NCI-H1048 (cell line): ENCODE data around the gene TRIM23.
A peak's percentile ranks its signal among the peaks of the same experiment; 100 is the strongest.
"Not testable (repeated sequence)": the region's sequence is repeated elsewhere in the genome, so short reads cannot be mapped to it uniquely, and the experiment has no call there.

Experiments used
- DNase-seq: peaks from one replicate; lab custom pipeline; 2025; lab: John Stamatoyannopoulos, UW

The TRIM23 gene

DNA sequence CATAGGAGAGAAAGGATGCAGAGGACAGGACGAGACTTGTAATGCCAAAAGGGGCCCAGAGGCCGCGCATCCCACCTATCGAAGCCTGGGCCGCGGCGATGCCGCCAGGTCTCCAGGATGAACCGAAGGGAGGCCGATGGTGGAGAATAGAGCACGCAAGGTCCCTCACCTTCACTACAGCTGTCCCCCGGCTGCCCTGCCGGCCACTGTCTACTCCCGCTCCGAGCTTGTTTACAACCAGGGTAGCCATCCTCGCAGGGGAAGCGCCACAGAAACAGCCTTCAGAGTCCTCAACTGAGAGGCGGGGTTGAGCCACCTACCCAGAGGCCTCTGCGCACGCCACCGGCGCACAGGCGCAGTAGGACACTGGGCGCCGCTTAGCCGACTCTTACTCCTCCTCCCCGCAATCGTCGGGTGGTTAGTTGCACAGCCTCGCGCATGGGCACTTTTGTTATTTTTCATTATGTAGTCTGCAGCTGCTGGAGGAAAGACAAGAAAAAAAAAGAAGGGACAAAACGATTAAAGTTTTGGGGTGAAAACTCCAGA is at the start of gene TRIM23:
Gene TRIM23, minus strand, starts transcription at position 309 of the 546 bp plus-strand sequence. Its CDS starts 59 bp downstream, at position 250.
- DNase-seq, result peak; percentile 56

DNA sequence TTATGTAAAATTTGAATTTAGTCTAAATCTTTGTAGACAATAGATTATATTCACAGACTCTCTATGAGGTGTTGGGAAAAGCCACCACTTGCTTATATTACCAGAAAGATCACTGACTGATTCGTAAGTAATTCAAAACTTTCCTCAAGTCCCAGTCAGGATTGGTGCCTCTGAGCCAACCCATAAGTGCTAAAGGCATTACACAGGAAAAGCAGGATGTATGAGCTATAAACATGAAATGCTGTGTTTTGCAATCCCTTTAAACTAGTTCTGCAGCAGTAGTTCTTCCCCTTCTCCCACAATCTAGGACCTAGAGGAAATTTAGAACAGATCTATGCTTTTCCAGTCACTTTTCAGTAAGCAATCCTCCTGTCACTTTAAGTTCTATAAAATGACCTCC is 48.7 kb upstream of the TRIM23 start:
- no peak for DNase-seq

GRCh38 chr5:65668696-65669095 is 44.6 kb upstream of the TRIM23 start:
- no peak for DNase-seq

DNA sequence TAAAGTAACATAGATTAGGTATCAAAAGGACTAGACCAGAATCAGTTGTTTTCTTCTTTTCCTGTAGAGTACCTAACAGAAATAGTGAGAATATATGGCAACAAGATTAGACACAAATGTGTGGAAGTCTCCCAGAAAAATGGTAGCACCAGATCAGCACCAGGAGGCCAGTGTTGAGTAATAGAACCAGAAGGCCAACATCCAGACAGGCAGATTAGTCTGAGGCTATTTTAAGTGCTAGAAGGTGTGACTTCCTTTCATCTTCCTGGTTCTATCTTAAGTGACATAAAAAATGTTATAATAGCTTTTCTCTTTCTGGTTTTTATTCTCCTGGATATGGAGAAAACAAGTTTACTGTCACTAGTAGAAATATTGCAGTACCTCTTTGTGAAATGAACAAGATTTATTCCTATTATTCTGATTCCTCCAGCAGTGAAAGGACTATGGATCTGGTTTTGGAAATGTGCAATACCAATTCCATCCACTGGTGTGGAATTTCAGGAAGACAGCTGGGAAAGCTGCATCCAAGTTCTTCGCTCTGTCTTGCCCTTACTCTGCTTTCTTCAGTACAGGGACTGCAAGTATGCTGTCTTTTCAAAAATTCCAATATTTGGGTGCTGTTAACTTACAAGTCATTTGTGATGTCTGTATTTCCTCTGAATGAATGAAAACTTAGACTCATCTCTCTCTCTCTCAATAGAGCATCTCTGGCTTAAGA is 39.8 kb upstream of the TRIM23 start:
- DNase-seq, result no peak

- DNase-seq, result no peak
These were observed 30.6 kb upstream of the TRIM23 start for GRCh38 chr5:65654713-65655112.

GRCh38 chr5:65651144-65651543 is 27.0 kb upstream of the TRIM23 start:
- no peak for DNase-seq

GRCh38 chr5:65647941-65648340 is 23.8 kb upstream of the TRIM23 start:
- DNase-seq, result no peak

- DNase-seq, result no peak
These were observed 22.8 kb upstream of the TRIM23 start for GRCh38 chr5:65646938-65647337.

DNA sequence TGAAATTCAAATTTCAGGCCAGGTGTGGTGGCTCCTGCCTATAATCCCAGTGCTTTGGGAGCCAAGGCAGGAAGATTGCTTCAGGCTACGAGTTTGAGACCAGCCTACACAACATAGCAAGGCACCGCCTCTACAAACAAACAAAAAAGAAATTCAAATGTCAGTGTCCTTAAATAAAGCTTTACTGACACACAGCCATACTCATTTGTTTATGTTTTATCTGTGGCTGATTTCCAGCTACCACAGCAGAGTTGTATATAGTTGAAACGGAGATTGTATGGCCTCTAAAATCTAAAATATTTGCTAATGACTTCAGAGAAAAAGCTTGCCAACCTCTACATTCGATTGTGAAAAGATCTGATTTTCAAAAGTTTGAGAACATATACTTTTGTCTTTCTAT is 16.1 kb upstream of the TRIM23 start:
- no peak for DNase-seq

DNA sequence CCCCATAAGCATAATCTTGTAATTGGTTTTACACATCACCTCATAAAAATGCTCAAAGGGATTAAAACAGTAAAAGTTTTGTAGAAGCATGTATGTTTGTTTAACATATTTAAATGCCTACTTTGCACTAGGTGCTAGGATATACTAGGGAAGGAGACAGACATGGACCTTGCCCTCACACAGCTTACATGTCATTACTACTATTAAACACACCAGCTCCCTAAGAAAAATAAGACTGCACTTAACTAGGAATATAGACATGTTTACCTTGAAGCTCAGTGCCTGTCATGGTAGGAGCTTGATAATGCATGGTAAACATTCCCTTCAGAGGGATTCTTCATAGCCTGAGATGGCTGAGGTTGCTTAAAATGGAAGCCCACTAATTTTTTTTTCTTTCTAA is 6.8 kb upstream of the TRIM23 start:
- DNase-seq, result no peak

DNA sequence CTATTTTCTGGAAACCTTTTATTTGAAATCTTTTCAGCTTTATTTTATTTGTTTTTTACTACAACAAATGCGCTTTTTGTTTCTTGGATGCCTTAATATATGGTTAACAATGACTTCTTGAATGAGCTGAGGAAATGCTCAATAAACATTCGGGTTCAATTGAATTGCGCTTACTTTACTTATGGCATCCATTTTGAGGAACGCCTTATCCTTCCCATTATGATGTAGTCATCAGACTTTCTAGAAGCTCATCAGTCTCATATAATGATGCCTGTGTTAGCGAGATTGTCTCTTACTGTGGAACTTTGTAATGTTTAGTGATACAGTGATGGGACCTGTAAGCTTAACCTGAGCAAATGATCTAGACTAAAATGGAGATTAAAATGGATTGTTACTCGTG is 1.6 kb upstream of the TRIM23 start:
- no peak for DNase-seq

DNA sequence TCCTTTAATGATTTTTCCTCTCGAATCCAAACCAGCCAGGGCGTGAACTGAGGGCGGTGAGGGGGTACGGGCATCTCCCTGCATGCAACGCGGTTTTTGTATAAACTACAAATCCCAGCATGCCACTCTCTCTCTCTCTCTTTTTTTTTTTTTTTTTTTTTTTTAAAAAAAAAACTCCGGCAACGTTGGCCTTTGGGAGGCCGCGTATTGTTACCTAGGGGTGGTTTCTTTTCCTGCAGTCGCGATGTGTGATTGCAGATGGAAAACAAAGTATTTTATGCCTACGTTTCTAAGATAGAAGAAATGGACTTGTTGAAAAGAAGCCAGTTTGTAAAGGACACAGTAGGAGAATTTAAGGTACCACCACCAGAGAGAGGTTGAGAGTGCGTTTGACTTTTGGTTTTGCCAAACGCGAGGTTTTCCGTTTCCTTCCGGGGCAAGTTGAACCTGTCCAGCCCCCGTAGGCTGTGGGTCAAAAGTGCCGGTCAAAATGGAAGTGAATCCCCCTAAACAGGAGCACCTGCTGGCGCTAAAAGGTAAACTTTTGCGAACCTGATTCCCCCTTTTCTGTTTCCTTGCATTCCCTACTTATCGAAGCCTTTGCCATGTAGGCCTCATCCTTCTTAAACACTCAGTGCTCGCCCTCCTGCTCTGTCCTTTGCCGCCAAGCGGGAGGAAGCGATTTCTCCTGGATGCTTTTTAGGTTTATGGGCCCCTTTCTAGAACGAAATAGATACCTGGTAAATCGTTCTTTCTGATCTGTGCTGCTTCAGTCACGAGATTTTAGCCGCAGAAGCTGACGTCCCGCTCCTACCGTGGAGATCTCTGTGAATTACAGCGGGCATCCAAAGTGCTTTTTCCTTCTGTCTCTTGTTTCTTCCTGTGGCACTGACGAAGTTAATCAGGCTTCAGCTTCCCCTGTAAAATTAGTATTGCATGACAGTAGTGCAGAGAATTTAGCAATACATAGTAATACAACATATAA is 730 bp upstream of the TRIM23 start, which contains the start of the genes SHLD3 and TRAPPC13:
Gene SHLD3, plus strand, starts transcription at position 457 of the 985 bp plus-strand sequence. CDS start 4,561 bp downstream, outside the sequence.
Gene TRAPPC13, plus strand, starts transcription at position 457 of the 985 bp plus-strand sequence. Its CDS starts 34 bp downstream, at position 491.
- peak; percentile 78 for DNase-seq

DNA sequence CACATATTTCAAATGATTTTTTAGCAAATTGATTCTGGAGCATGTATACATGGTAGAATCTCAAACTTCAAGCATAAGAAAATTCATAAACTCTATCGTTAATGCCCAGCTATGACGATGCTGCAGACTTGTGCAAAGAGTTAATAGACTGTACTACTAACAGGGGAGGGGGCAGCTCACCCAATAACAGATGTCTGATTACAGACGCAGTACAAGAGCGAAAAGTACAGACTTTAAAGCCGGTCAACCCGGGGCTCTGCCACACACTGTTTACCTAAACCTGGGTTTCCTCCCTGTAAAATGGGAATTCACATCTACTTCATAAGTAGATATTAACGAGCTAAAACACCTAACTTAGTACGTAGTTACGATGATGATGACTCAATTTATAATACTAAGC is 651 bp downstream of the TRIM23 start:
- no peak for DNase-seq

DNA sequence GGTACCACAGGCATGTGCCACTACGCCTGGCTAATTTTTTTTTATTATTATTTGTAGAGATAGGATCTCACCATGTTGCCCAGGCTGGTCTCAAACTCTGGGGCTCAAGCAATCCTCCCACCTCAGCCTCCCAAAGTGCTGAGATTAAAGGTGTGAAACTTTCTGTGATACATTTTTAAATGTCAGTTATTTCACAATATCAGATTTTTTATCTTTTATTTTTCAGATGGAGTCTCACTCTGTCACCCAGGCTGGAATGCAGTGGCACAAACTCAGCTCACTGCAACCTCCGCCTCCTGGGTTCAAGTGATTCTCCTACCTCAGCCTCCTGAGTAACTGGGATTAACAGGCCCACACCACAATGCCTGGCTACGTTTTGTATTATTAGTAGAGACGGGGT is 2.2 kb downstream of the TRIM23 start:
- not testable (repeated sequence) for DNase-seq

- DNase-seq, result no peak
These were observed 4.1 kb downstream of the TRIM23 start for GRCh38 chr5:65620021-65620420.

DNA sequence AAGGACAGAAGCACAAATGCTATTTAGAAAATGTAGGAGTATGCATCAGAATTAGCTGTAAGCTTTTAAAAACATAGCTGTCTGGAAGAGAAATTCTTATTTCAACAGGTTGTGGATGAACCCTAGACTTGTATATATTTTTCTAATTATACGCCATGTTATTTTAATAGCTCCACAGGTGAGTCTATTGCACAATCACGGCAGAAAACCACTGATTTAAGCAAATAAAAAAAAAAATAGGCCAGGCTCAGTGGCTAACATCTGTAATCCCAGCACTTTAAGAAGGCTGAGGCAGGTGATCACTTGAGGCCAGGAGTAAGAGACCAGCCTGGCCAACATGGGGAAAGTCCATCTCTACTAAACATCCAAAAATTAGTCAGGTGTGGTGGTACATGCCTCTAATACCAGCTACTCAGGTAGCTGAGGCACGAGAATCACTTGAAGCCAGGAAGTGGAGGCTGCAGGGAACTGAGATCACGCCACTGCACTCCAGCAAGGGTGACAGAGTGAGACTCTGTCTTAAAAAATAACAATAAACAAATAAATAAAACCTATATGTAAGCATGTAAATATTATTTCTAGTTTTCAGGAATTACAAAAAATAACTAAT is 11.7 kb downstream of the TRIM23 start:
- no peak for DNase-seq

GRCh38 chr5:65611524-65611923 is 12.6 kb downstream of the TRIM23 start:
- no peak for DNase-seq

GRCh38 chr5:65601761-65602160 is 22.4 kb downstream of the TRIM23 start:
- not testable (repeated sequence) for DNase-seq

- DNase-seq, result no peak
These were observed 35.4 kb downstream of the TRIM23 start for GRCh38 chr5:65588694-65589093.

- no peak for DNase-seq
These were observed 47.0 kb downstream of the TRIM23 start for GRCh38 chr5:65577141-65577540.

DNA sequence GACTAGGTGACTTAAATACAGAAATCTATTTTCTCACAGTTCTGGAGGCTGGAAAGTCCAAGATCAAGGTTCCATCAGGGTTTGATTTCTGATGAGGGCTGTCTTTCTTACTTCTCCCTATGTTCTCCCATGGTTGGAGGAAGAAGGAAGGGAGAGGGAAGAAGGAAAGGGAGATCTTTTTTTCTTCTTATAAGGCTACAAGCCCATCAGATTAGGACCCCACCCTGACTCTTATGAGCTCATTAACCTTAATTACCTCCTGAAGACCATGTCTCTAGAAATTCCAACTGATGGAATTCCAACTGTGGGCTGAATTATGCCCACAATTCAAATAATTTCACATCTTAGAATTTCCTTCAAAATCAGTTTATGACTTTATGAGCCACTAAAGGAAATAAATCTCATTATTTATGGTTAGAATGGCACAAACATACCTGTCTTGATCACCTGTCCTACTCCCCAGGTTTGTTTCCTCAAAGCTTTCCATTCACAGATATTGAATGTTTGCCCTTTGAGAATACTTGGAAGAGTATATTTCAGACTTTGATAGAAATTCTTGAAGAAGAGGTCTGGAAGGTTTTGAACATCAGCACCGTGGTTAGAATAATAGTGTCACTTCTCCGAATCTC is 53.4 kb downstream of the TRIM23 start:
- DNase-seq, result no peak

GRCh38 chr5:65566505-65566904 is 57.6 kb downstream of the TRIM23 start:
- DNase-seq, result no peak
